GM19238 (cell line): ENCODE results near the gene LHX5.

Source experiments
- DNase-seq: peaks from one replicate; pipeline ENCODE4 v3.0.0; 2011; ENCODE audit warnings: low spot score; ENCODE audit not compliant: insufficient read length

The LHX5 gene

DNA sequence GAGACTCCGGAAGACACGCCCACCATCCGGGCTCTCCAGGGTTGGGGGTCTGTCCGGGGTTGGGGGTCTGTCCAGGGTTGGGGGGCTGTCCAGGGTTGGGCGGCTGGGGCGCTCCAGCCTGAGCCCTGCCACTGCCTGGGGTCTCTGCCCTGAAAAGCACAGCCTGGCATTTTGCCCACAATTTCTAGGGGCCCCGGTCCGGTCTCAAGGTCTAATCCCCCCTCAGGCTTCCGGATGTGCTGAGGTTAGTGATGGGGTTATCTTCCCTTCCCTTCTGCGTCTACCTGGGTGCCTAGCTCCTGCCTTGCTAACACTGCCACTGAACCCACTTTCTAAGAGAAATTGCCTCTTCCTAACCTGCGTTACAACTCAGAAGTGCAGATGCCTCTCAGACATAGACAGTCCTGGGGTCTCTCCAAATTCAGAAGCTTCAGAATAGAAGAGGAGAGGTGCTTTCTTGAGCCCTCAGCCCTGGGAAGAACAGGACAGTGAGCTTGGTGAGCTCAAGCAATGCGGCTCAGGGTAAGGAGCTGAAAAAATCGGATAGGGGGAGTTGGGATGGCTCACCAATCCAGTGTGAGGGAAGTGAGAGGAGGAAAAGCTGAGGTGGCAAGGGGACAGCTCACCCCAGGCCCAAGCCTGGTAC is 5.7 kb downstream of the LHX5 start:
- DNase-seq = no peak

DNA sequence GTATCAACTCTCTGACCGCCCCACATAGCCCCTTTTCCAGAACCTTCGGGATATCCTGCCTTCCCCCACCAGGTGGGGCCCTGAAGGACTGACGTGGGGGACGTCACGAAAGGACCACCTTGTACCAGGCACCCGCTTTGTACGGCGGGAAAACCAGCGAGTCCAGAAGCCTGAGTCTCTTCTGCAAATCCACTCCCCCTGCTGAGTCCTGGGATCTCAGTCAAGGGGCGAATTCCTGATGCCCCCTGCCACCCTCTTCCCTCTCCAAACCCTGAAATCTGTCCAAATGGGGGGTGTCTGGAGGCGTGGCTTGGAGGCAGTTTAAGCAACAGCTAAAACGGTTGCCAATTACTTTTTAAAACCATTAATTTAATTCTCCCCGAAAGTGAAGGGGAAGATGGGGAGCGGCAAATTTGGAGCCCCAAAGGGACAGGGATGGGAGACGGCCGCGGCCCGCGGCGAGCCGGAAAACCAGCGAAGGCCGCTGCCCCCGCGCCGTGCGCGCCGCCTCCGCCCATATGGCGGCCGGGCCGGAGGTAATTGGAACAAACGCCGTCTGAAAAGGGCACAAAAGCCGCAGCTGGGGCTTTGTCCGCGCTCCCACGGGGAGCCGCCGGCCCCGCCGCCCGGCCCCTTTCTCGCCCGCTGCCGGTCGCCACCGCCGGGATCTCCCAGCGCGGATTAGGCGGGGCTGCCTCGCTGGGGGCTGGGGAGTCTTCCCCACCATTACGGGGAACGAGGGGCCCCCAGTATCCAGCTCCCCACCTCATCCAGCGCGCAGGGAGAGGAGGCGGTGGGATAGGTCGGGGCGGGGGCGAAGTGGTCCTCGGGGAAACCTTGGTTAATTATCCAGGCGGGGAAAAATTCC is 6.6 kb downstream of the LHX5 start:
- DNase-seq = no peak

DNA sequence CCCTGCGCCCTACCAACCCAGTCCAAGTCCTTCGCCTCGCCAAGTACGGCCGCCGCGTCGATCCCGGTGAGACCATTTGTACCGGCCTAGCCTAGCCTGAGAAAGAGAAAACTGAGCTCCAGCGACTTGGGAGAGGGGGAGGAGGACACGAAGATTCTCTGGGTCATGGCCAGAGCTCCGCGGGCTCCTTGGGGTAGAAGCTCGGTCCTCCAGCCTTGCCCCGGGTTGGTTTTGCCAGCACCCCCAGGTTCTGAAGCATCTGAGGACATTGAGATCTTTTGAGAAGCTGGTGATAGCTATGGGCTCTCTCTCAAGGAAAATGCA is 7.3 kb downstream of the LHX5 start:
- DNase-seq = no peak

DNA sequence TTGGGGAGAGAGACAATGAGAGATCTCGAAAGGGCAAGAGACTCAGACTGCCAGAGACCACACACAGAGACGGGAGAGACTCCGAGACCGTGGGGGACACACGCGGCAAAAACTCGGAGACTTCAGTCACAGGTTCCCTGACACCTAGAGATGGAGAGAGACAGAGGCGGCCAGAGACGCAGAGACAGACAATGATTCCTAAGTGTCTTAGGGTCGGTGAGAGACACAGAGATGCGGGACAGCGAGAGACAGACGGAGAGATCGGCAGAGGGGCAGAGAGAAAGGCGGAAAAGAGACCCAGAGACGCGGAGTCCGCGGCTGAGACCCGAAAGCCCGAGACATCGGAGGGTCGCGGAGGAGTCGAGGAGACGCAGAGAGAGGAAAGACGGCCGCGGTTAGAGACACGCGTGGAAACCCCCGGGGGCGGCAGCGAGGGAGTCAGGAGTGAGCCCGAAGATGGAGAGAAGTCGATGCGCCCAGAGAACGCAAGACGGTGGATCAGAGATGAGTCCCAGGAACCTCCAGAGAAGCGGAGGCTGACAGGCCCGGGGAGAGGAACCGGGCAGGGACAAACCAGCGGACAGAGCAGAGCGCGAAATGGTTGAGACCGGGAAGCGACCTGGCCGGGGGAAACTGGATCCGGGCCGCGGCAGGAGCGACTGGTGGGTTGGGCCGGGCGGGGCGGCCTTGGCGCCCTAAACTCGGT is 7.8 kb downstream of the LHX5 start:
- DNase-seq = no peak

DNA sequence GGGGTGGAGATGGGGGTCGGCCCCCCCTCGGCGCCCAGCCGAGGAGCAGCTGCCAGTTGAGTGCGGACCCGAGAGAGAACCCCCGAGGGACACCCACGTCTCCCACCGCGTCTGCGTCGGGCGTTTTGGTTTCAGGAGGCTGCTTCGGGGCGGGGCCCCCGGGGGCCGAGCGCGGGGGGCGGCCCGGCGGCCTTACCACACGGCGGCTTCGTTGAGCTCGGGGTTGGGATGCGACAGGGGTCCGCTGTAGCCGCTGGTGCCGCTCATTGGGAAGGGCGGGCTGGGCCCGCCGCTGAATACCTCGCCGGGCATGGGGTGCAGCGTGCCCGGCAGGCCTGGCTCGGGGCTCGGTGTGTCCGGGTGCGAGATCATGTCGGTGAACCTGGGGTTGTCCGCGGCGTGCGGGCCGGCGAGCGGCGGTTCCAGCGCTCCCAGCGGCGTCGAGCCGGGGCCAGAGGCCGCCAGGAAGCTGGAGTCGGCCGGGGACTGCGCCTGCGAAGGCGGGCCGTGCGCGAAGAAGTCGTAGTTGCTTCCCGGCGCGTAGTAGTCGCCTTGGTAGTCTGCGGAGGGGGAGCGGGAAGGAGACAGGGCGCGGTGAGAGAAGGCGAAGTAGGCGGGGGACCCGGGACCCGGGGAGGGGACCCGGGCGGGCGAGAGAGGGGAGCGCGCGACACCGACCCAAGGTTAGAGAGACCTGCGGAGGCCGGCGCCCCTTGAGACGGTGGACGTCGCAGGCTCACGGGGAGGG is 8.5 kb downstream of the LHX5 start:
- no peak for DNase-seq

DNA sequence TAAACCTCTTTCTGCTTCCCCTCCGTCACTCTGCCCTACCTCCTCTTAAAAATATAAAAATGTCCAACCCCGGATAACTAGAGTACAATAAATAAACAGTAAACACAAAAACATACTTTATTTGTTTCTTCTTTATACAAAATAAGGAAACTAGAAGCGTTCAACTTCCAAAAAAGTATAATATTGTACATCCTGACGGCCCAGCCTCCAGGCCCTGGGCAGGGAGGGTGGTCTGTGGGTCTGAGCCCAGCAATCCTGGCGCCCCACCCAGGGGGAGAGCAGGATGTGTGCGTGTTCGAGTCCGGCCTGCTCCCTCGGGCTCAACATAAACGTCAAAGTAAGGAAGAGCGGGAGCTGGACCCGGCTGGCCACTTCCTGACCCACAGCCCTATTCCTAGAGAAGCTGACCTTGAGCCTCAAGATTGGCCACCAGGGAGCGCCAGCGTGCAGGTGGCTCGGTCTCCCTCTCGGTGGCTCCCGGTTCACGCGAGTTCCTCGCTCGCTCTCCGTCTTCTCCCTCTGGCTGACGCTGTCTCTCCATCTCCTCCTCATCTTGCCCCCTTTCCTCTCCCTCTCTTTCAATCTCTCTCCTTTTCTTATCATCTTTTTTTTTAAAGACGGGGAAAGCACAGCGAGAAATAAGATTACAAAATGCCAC is 9.4 kb downstream of the LHX5 start:
- peak; percentile 59 for DNase-seq

DNA sequence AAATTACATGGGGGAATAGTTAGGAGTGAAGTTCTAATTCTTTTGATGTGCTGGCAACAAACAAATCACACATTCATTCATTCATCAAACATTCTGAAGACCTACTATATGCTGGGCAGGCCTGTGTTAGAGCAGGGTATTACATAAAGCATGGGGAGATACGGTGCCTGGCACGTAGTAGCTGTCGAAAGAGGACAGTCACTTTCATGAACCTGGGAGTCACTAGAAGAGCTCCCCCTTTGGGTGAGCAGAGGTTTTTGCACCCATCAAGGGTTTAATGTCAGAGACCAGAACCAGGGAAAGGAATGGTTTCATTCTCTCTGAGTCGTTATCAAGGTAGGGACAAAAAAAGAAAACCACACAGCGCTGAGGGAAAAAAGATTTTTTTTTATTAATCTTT is 10.0 kb downstream of the LHX5 start:
- no peak for DNase-seq

DNA sequence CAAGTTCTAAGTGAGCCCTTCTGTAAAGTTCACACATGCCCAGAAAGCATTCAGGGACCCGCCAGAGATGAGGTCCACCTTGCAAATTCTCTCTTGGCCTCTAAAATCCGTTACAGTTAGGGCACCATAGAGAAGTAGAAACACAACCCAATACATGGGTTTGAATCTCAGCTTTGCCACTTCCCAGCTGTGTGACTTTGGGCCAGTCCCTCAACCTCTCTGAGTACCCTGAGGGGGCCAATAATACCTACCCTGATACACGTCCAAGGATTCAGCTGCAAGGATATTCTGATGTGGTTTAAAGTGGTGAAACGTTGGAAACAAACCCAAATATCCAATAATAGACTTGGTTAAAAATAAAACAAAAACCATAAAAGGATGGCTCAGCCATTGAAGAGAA is 11.7 kb downstream of the LHX5 start:
- DNase-seq = no peak

DNA sequence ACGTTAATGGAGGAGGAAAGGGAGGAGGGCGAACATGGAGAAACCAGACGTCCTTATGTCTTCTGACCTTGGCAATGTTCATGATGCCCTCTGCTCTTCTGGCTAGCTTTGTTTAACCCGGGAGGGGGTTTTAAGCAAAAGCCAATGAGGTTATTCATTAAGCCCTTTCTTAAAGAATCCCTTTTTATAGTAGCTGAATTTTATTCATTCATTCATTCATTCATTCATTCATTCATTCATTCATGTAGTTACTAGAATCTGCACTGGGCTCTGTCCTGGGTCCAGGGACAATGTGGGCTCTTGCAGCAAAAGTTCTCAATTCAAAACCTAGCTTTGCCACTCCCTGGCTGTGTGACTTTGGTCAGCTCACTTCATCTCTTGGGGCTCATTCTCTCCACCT is 14.0 kb downstream of the LHX5 start:
- no peak for DNase-seq

DNA sequence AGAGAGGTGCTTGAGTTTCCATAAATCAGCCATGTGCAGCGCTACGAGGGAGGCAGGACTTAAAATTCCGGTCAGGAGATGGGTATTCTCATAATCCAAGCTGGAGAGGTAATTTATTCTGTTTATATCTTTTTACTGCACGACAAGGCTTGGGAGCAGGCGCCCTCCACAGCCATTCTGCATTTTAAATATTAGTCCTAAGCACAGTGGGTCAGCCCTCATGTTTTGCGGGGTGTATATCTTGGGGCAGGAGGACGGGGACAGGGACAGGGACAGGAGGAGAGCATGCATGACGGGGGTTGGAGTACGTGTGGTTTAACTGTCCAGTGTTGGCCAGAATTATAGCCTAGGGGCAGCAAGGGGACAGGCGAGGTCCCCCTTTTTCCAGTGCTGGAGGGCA is 14.5 kb downstream of the LHX5 start:
- DNase-seq = no peak

DNA sequence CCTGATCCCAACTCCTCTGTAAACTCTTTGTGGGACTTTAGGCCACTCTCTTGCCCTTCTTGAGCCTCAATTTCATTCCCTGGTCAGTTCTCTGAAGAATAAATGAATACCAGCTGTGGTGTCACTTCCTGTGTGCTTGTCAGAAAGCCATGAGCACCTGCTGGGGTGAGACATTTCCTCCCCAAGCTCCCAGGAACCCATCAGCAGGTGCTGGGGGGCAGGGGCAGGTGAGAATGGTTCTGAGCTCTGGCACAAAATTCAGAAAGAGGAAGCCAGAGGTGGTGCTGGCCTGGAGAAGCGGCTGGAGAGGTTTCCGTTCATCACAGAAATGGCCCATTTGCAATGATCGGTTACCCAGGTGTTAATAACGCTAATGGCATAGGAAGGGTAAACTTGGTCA is 14.9 kb downstream of the LHX5 start:
- DNase-seq = no peak

DNA sequence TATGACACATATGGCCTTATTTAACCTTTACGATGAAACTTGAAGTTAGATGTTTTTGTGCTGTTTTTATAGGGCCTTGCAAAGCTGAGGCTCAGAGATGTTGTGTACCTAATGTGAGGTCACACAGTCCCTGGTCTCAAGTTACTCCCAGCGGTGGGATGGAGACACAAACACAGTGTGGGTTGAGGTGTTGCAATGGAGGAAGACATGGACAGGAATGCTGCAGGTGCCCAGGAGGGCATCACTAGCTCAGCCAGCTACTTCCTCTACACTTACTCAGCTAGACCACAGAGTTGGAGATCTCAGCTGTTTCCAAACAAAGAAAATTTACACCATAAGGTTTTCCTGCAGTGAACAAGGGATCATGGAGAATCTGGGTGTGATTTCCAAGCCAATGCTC is 15.5 kb downstream of the LHX5 start:
- DNase-seq = no peak

DNA sequence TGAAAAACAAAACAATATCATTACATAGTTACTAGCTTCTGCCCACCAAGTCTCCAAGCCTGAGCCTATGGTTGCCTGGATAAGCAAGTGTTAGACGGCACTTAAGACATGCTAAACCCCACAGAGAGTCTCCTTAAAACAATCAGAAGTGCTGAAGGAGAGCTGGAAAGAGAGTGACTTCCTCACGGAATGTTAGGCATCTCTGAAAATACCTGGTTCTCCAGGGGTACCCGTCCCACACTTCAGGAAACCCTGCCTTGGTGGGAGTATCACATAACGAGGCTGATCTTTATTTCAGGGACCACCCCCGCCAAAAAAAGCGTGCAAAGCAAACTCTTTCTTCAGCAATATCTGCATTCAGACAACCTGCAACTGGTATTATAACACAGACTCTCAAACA is 18.3 kb downstream of the LHX5 start:
- no peak for DNase-seq

DNA sequence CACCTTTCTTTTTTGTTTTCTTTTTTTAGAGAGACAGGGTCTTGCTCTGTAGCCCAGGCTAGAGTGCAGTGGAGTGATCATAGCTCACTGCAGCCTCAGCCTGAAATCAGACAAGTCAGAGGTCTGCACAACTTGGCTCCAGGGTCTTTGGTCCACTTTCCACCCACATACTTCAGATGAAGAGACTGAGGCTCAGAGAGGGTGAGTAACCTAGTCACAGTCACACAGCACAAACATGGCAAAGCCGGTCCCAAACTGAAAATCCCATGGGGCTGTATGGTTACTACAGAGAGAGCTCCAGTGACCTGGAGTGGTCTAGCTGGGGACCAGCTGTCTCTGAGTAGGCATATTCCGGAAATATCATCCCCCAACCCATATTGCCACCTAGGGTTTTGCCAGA is 19.2 kb downstream of the LHX5 start:
- DNase-seq = no peak

DNA sequence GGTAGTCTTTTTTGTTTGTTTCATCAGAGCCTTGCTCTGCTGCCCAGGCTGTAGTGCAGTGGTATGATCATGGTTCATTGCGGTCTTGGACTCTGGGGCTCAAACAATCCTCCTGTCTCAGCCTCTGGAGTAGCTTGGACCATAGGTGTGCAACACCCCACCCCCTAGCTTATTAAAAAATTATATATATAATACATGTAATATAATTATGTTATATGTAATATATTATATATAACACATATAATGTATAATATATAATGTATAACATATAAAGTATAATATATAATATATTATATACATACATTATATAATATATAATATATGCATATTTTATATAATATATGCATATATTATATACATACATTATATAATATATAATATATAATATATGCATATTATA is 21.8 kb downstream of the LHX5 start:
- no peak for DNase-seq

DNA sequence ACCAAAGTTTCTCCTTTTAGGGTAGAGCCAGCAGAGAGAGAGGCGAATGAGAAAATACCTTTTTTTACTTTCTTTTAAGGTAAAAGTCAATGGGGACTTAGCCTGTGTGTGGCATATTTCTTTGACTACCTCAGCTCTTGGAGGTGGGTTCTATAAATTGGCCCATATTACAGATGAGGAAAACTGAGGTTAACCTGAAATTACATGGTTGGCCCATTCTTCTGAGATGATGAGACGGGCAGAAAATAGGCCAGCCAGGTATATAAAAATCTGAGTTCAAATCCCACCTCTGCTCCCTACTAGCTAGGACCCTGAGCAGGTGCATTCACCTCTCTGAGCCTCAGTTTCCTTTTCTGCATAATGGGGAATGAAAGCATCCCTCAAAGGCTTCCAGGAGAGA is 22.4 kb downstream of the LHX5 start:
- DNase-seq = no peak

DNA sequence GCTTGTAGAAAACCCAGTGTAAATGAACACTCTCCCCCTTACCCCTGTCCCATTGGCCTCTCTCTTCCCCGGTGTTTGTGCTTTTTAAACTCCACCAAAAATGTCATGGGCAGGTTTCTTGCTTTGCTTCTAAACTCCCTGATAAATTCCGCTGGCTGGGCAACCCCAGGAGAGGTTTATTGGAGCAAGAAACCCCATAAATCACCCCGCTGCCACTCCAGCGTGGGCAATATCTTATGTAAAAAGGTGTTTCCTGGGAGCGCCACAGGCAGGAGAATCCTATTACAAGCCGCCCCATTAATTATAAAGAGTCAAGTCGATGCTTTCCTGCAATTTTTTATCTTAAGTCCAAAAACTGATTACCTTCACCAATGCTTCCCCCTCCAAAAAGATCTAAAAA is 22.8 kb downstream of the LHX5 start:
- no peak for DNase-seq

DNA sequence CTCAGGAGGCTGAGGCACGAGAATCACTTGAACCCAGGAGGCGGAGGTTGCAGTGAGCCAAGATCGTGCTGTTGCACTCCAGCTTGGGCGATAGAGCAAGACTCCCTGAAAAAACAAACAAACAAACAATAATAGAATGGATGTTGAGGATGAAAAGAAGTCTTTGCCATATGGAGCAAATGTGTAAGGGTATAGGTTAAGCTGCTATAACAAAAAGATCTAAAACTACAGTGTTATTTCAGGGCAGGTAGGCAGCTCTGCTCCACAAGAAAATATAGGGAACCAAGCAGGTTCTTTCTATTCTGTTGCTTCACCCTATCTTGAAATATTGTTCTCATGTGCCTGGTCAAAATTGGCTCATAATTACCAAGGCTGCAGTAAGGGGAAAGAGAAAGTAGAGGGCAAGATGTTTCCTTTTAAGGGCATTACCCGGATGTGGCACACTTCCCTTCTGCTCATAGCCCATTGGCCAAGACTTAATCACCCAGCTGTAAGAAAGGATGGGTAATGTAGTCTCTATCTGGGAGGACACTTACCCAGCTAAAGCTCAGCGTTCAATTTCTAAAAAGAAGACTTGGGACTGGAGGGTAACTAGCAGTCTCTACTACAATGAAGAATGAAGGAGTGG is 26.0 kb downstream of the LHX5 start:
- DNase-seq = no peak

DNA sequence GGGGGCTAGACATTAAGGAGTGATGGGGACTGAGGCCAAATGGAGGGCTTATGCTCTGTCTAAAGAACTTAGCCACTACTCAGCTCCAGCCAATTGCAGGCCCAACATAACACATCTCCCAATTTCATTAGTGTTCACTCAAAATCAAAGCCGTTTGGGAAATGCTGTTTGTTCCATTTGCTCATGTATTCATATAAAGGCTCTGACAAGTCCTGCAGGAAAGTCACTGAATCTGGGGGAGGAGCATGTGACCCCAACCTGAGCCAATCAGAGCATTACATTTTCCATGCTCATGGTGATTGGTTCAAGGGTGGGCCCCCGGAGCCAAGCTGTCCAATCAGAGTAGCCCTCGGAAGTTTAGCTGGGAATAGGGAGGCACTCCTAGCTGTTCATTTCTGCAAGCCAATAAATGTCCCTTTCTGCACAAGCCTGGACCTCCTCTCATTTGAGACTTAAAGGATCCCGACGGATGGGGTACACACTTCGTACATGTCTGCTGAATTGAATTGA is 28.6 kb downstream of the LHX5 start:
- DNase-seq = no peak

DNA sequence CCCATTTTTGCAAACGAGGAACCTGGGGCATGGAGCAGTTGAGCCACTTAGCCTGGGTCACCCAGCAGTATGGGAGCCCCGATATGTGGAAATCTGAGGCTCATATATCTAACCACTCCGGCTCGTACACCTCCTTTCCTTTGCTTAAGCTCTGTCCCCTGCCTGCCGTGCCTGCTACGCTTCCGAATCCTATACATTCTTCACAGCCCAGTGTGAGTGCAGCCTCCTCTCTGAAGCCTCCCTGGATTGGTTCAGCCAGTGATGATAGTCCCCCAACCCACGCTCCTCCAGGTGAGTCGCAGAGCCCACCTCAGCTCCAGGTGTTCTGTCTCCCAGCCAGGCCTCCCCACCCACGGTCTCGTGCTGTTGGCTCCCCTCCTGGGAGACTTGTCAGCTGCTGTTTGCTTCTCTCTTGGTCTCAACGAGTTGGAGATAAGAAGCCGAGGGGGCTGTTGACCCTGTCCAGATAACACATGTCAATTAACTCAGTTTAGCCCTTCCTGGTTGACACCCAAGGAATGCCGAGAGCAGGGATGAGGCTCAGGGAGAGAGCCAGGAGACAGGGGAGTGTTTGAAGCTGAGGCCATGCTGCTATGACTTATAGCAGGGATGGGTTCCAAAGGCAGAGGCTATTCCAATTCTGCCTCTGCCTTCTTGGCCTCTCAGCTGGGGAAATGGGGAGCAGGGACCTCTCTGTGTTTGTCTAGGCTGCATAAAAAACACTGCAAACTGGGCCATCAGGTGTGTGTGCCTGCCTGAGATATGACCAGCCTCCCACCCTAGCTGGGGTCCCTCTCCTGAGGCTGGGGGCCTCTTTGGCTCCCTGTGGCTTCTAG is 30.5 kb downstream of the LHX5 start:
- no peak for DNase-seq
